ENCODE results near the gene GASK1A.

GASK1A gene

DNA sequence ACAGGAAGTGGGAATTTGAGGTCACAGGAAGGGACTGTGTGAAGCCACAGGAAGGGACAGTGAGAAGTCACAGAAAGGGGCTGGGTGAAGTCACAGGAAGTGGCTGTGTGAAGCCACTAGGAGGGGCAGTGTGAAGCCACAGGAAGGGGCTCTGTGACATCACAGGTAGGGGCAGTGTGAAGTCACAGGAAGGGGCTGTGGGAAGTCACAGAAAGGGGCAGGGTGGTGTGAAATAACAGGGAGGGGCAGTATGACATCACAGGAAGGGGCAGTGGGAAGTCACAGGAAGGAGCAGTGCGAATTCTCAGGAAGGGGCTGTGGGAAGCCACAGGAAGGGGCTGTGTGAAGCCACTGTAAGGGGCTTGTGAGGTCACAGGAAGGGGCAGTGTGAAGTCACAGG is 35.8 kb downstream of the GASK1A start:
- no peak for DNase-seq

DNA sequence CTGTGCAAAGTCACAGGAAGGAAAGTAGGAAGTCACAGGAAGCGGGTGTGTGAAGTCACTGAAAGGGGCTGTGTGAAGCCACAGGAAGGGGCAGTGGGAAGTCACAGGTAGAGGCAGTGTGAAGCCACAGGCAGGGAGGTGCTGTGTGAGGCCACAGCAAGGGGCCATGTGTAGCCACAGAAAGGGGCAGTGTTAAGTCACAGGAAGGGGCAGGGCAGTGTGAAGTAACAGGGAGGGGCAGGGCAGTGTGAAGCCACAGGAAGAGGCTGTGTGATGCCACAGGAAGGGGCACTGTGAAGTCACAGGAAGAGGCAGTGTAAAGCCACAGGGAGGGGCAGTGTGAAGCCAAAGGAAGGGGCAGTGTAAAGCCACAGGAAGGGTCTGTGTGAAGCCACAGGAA is 36.5 kb downstream of the GASK1A start:
- DNase-seq: no peak

DNA sequence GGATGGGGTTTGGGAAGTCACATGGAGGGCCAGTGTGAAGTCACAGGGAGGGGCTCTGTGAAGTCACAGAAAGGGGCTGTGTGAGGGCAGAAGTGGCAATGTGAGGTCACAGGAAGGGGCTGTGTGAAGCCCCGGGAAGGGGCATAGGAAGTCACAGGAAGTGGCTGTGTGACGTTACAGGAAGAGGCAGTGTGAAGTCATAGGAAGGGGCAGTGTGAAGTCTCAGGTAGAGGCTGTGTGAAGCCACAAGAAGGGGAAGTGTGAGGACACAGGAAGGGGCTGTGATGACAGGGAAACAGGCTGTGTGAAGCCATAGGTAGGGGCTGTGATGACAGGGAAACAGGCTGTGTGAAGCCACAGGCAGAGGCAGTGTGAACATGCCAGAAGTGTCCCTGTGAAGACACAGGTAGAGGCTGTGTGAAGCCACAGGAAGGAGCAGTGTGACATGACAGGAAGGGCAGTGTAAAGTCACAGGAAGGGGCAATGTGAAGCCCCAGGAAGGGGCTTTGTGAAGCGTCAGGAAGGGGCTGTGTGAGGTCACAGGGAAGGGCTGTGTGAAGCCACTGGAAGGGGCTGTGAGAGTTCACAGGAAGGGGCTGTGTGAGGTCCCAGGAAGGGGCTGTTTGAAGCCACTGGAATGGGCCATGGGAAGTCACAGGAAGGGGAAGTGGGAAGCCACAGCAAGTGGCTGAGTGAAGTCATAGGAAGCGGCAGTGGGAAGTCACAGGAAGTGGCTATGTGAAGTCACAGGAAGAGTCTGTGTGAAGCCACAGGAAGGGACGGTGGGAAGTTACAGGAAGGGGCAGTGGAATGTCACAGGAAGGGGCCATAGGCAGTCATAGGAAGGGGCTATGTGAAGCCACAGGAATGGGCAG is 37.1 kb downstream of the GASK1A start:
- DNase-seq: no peak

DNA sequence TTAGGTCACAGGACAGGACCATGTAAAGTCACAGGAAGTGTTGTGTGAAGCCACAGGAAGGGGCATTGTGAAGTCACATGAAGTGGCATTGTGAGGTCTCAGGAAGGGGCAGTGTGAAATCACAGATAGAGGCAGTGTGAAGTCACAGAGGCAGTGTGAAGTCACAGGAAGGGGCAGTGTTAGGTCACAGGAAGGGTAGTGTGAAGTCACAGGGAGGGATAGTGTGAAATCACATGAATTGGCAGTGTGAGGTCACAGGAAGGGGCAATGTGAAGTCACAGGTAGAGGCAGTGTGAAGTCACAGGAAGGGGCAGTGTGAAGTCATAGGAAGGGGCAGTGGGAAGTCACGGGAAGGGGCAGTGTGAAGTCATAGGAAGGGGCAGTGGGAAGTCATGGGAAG is 37.9 kb downstream of the GASK1A start:
- no peak for DNase-seq

DNA sequence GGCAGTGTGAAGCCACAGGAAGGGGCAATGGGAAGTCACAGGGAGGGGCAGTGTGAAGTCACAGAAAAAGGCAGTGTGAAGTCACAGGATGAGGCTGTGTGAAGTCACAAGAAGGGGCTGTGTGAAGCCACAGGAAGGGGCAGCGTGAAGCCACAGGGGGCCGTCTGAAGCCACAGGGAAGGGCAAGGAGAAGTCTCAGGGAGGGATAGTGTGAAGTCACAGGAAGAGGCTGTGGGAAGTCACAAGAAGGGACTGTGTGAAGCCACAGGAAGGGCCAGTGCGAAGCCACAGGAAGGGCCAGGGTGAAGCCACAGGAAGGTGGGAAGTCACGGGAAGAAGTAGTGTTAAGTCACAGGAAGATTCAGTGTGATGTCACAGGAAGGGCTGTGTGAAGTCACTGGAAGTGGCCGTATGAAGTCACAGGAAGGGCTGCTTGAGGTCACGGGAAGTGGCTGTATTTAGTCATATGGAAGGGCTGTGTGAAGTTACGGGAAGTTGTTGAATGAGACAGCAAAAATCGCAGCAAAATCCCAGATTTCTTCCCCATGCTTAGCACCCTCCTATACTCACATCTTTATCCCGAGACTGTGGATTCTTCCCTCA is 38.6 kb downstream of the GASK1A start:
- DNase-seq: no peak

DNA sequence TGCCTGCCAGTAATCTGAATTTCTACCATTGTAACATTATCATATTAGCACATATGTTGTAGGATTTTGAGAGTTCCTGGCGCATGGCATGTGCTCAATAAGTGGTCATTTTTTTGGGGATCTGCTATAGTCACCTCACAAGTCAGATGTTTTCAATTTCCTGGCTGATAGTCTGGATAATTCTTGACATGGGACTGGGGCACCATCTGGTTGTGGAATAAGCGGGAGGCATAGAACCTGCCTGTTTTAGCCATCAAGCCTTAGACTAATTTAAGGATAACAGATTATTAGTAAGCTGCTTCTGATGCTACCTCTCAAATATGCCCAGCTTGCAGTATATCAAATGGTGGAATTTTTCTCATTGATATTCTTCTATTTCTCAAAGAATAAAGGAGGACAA is 39.1 kb downstream of the GASK1A start:
- DNase-seq: no peak

DNA sequence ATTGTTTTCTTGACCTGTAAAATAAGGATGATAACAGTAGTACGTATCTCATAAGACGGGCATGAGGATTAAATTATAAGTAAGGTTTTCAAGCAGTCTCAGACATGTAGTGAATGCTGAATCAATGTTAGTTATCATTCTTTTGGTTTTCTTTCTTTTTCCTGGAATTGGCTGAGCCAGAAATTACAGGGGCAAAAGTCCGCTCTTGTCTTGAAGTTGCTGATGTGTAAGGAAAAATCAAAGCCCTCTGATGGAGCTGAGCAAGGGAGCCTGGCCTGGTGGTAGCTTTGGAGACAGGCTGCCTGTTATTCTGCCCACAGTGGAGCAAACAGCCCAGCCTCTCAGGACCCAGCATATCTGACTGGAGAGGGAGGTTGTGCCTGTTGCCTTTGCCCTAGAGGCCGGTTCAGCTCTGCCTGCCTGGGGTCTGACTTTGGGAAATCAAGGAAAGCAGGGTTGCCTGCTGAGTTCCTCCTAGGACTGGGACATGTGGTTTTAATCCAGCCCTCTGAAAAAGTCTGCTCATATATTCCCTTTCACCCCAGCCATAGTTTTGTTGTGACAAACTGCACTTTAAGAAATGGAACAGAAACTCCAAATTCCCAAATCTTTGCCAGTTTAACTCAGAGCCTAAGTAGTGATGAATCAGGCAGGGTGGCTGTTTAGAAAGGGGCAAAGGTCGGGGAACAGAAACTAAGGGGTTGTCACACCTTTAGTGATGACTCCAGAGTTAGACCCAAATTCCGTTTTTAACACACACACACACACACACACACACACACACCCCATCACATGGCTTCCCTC is 40.1 kb downstream of the GASK1A start:
- DNase-seq: no peak

DNA sequence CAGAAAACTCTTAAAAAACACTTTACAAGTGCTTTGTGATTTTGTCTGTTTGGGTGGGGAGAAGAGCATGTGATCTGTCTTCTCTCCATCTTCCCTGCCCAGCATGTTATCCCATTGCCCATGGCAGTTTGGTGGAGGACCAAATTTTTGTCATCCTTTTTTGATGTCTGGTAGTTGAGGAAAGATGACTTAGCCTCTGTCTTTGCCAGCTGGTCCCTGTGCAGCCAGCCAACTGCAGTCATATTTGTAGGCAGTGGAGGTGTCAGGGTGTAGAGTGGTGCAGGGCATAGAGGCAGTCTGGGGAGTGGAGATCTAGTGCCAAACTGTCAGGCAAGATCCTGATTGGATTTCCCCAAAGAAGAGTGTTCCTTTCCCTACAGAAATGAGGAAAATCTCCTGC is 40.7 kb downstream of the GASK1A start:
- DNase-seq: no peak

DNA sequence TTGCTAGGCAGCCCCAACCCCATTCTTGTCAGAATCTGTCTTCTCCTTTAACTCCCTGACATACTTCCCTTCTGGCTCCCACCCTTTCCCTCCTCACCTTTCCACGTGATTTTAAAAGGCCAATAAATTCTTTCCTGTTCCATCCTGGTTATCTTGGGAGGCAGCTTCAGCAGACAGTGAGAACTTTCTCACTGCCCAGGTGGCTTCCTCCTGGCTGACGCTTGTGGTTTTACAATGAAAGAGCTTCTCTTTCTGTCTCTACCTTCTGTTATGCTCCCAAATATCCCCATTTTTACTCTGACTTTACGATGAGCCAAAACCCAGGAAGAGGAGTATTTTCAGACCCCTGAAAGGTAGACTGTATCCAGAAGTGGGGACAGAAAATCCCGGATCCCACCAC is 42.1 kb downstream of the GASK1A start:
- DNase-seq: no peak

DNA sequence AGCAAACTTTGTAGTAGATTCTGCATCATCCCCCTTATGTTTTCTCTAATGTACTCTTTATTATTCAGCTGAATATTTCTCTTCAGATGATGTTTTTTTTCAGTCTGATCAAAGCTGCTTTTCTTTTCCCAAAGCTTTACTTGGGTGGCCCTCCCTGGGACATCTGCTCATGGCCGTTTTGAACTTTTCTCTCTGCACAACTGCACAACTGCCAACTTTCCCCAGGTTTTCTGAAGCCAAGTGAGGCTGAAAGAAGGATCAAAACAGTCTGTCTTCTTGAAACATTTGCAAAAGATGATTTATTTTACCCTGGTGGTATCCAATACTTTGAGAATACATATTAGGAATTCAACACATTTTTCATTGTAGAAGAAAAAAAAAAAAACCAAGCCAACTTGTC is 43.0 kb downstream of the GASK1A start:
- no peak for DNase-seq

DNA sequence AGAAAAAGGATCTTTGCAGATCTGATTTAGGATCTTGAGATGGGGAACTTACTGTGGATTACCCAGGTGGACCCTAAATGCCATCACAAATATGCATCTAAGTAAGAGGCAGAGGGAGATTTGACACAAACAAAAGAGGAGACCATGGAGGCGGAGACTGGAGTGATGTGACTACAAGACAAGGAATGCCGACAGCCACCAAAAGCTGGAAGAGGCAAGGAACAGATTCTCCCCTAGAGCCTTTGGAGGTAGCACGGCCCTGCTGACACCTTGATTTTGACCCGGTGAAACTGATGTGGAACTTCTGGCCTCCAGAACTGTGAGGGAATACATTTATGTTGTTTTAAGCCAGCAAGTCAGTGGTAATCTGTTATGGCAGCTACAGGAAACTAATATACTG is 44.0 kb downstream of the GASK1A start:
- DNase-seq: no peak

DNA sequence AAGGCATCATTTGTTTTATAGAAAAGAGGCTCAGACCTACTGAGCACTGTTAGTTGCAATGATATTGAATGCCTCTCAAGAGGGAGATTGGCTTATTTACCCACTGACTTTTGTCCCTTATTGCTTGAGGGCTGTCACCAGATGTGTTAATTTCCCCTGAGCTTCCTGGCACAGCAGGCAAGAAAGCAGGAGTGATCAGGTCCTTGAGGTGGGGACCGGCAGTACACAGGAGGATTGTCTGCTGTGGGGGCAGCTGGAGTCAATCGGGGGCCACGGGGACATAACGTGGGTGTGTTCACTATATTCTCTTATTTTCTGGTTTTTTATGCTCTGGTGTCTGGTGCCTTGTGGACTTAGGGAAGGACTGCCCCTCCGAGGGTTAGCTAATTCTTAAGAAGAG is 44.6 kb downstream of the GASK1A start:
- no peak for DNase-seq

DNA sequence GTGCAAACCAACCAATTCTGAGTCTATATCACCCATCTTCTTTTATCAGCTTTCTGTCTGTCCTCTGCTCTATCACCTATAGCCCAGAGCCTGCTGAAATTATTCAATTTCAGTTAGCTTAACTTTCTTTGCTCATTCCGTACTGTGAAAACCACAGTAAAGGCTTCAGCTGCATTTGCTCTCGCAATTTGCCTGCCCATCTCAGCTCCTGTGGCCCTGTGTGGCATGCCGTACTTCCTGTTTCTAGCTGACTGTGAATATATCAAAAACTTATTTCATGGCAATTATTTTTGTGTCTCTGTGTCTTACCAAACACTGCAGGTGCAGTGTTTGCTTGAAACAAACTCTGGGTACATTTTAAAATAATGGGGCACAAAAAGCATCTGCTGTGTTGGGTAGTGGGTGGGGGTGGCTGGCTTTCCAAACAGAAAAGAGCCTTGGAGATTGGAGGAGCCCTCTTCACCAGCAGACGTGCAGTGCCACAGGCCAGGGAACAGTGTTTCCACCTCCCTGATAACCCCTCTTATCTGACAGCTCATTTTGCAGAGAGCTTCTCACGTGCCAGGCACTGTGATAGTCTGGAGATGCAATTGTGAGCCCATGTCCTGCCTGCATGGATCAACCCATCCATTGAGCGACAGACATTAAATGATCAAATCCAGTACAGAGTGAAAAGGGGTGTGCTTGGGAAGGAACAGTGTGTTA is 45.2 kb downstream of the GASK1A start:
- no peak for DNase-seq

DNA sequence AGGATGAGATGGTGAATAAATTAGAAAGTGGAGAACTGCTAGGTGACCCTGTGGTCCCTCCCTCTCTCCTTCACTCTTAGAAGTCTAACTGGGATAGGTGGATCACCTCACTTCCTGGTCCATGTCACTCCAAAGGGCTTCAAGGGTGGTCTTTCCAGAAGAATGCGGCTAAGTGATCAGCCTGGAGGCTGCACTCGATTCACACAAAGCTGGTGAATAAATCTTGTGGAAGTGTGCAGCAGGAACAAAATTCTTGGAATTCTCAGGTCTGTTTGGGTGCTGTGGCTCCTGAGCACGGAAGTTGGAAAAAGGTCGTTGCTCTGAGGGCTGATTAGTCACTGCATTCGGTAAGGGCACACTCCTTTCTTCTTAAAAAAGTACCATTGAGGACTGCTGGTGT is 46.3 kb downstream of the GASK1A start:
- no peak for DNase-seq

DNA sequence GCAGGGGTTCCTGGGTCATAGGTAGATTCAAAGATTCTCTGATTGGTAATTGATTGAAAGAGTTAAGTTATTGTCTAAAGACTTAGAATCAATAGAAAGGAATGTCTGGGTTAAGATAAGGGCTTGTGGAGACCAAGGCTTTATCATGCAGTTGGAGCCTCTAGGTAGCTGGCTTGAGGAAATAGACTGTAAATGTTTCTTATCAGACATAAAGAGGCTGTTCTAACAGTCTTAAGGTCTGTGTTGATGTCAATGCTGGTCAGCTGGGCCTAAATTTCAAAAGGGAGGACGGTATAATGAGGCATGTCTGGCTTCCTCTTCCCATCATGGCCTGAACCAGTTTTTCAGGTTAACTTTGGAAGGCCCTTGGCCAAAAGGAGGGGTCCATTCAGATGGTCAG is 48.9 kb downstream of the GASK1A start:
- DNase-seq: no peak

DNA sequence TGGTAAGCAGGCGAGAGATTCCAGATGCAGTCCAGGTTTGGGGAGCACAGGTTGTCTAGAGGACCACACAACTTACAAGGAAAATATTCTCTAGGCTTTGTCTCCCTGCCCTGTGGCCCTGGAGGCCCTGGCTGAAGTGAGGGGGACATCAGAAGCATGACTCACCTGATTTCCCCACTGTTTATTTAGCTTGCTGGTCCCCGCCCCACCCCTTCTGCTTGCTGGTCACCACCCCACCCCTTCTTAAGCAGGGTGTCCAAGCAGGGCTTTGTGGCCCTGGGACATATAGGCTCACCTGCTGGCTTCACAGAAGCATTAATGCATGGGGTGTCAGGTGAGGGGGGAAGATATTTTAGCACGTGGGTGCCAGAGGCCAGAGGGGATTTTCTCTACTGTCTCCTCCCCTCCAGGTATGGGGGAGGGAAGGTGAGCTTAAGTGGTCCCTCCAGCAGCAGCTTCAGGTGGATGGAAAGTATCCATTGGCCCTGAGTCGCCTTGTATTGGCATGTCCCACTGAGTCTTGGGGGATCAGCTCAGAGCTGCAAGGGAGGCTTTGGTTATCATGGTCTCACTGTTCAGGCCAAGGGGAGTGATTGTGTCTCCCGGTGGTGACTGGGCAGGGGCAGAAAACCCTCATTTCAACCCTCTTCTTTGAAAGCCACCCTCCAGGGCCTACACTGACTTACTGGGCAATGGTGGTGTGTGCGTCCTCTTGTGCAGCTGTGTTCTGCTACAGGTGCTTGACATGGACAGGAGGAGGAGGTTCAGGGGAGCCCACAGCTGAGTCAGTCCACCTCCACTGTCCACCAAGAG is 49.8 kb downstream of the GASK1A start:
- no peak for DNase-seq

DNA sequence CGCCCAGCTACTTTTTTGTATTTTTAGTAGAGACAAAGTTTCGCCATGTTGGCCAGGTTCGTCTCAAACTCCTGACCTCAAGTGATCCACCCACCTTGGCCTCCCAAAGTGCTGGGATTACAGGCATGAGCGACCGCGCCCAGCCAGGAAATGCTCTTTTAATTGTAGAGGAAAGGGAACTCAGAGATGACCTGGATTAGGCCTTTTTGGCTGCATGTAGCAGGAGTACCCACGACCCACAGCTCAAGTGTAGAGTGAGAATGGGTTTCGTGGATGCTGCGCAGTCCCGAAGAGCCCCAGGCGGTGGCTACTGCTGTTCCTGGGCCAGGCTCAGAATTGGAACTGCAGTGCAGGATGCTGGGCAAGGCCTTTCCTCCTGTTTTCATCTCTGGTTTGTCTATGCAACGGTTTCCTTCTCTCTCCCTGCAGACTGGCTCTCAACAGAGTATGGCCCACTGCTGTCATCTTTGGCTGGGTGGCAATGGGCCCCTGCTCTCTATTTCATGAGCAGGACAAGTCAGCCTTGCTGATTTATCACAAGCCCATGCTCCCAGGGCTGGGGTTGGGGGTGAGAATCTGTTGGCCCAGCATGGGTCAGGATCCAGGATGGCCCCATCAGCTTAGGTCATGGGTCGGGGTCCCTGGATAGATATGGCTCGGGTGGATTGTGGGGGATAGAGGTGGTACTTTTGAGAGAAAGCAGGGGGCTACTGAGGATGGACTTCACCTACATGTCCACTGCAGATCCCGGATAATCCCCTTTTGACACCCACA is 51.2 kb downstream of the GASK1A start:
- DNase-seq: no peak

DNA sequence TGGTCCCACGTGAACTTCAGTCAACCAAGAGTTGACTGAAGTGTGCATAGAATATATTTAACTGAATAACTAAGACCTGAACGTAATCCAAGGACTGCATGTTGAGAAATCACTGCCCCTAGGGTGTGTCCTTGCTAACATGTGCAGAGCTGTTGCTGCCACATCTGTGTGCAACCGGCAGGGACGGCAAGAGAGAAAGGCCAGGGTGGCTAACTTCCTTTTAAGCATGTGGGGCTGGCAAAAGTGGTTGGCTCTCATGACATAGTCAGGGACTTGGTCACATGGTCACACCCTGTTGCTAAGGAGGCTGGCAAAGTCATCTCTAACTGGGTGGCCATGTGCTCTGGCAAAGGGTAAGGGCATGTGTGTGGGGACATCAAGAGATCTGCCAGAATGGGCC is 52.4 kb downstream of the GASK1A start:
- DNase-seq: no peak

DNA sequence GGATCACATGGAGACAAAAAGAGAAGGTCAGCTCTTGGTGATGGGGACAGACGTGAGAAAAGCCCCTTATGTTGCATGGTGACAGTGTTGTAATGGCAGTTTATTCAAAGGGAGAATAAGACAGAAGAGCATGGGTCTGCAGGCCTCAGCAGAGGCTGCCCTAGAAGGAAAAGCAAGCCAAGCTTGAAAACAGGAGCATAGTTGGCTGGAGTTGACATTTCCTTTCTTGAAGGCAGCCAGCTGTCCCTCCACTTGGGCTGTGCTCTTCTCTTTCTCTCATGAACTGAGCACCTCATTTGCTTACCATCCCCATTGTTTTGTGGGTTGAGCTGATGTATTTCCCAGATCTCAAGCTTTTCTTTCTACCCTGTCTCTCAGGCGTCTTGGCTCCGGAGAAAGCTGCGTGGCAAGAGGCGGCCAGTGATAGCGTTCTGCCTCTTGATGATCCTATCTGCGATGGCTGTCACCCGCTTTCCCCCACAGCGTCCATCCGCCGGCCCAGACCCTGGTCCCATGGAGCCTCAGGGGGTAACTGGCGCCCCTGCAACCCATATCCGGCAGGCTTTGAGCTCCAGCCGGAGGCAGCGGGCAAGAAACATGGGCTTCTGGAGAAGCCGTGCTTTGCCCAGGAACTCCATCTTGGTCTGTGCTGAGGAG is 52.9 kb downstream of the GASK1A start:
- no peak for DNase-seq

DNA sequence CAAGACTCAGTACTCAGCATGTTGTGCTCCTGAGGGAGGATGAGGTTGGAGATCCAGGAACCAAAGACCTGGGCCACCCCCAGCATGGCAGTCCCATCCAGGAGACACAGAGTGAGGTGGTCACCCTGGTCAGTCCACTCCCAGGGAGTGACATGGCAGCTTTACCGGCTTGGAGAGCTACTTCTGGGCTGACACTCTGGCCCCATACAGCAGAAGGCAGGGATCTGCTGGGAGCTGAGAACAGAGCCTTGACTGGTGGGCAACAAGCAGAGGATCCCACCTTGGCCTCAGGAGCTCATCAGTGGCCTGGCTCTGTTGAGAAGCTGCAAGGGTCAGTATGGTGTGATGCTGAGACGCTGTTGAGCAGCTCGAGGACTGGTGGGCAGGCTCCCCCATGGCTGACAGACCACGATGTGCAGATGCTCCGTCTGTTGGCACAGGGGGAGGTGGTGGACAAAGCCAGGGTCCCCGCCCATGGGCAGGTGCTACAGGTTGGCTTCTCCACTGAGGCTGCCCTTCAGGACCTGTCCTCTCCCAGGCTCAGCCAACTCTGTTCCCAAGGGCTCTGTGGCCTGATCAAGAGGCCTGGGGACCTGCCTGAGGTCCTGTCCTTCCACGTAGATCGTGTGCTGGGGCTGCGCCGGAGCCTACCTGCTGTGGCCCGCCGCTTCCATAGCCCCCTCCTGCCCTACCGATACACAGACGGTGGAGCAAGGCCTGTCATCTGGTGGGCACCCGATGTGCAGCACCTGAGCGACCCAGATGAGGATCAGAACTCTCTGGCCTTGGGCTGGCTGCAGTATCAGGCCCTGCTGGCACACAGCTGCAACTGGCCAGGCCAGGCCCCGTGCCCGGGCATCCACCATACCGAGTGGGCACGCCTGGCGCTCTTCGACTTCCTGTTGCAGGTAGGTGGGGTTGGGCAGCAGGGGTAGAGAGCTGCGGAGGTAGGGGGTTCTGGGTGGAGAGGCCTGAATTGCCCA is 53.8 kb downstream of the GASK1A start:
- no peak for DNase-seq

All from DMS 273 treated with DMSO at 0.1 percent for 48 hours (cell line).